GM23338 (cell line): Measurements from ENCODE around the gene HTR2A. TPM values are rescaled to one million over a fixed set of nuclear protein-coding genes. Genes with fewer than 3 reads are reported as not detected.

Experiments
- ATAC-seq: fragments of 200-7000 bp; cut with Tn5 transposase; 3 replicates; pipeline ENCODE4 v1.9.1; 2020
- DNase-seq: peaks from one replicate; pipeline ENCODE4 v3.0.0-alpha.2; 2015; ENCODE audit warnings: low spot score
- H2AFZ ChIP-seq: fragments of 200-600 bp; sonication (generic); 2 replicates; pipeline ENCODE4 v1.8.0; 2016; ENCODE audit warnings: antibody characterized with exemption, mild to moderate bottlenecking, moderate library complexity
- H3F3A ChIP-seq: fragments of 200-600 bp; sonication (generic); replicated peaks from 2 replicates; pipeline ENCODE4 v1.8.0; 2017; ENCODE audit warnings: antibody characterized with exemption, mixed run types, low read depth
- H3K27ac ChIP-seq: fragments of 200-600 bp; sonication (generic); 2 replicates; pipeline ENCODE4 v1.6.1; 2016; ENCODE audit warnings: low read depth
- H3K27me3 ChIP-seq: fragments of 200-600 bp; sonication (generic); 2 replicates; pipeline ENCODE4 v1.8.0; 2016; ENCODE audit warnings: mild to moderate bottlenecking, mixed run types, moderate library complexity; ENCODE audit not compliant: insufficient read depth
- H3K36me3 ChIP-seq: fragments of 200-600 bp; sonication (generic); 2 replicates; pipeline ENCODE4 v1.8.0; 2016; ENCODE audit warnings: mild to moderate bottlenecking; ENCODE audit not compliant: insufficient read depth
- H3K4me1 ChIP-seq: fragments of 200-600 bp; sonication (generic); 2 replicates; pipeline ENCODE4 v1.8.0; 2016; ENCODE audit warnings: mild to moderate bottlenecking, moderate library complexity; ENCODE audit not compliant: insufficient read depth
- H3K4me2 ChIP-seq: fragments of 200-600 bp; sonication (generic); 2 replicates; pipeline ENCODE4 v1.7.1; 2017; ENCODE audit warnings: mixed run types
- H3K4me3 ChIP-seq: fragments of 200-600 bp; sonication (generic); 2 replicates; pipeline ENCODE4 v1.6.1; 2016; ENCODE audit warnings: mixed run types
- H3K79me2 ChIP-seq: fragments of 200-600 bp; sonication (generic); replicated peaks from 2 replicates; pipeline ENCODE4 v1.8.0; 2017; ENCODE audit warnings: mild to moderate bottlenecking; ENCODE audit not compliant: insufficient read depth
- H3K9me2 ChIP-seq: fragments of 200-600 bp; sonication (generic); 2 replicates; pipeline ENCODE4 v1.8.0; 2017; ENCODE audit not compliant: insufficient read depth
- H4K20me1 ChIP-seq: fragments of 200-600 bp; sonication (generic); replicated peaks from 2 replicates; pipeline ENCODE4 v1.8.0; 2017; ENCODE audit warnings: mild to moderate bottlenecking; ENCODE audit not compliant: insufficient read depth
- H3K27ac Mint-ChIP-seq: 2 replicates; pipeline ENCODE4 v1.8.0; 2020; ENCODE audit warnings: inconsistent platforms, mild to moderate bottlenecking, moderate library complexity, mixed read lengths
- H3K27me3 Mint-ChIP-seq: 3 replicates; pipeline ENCODE4 v1.8.0; 2022; ENCODE audit warnings: low read depth, mild to moderate bottlenecking, moderate library complexity, mixed read lengths, inconsistent platforms; ENCODE audit not compliant: insufficient read depth, poor library complexity
- H3K36me3 Mint-ChIP-seq: 3 replicates; pipeline ENCODE4 v1.8.0; 2021; ENCODE audit warnings: low read depth, mild to moderate bottlenecking, inconsistent platforms, moderate library complexity, mixed read lengths
- H3K4me1 Mint-ChIP-seq: 3 replicates; pipeline ENCODE4 v1.8.0; 2020; ENCODE audit warnings: mild to moderate bottlenecking, inconsistent platforms, mixed read lengths
- H3K4me3 Mint-ChIP-seq: 3 replicates; pipeline ENCODE4 v1.8.0; 2021; ENCODE audit warnings: moderate library complexity, mild to moderate bottlenecking, inconsistent platforms, mixed read lengths
- H3K9me3 Mint-ChIP-seq: 3 replicates; pipeline ENCODE4 v1.8.0; 2020; ENCODE audit warnings: moderate library complexity, mild to moderate bottlenecking, inconsistent platforms, mixed read lengths
- CREB1 ChIP-seq: fragments of 250-450 bp; sonication (Bioruptor Pico); IDR thresholded peaks from 2 replicates; pipeline ENCODE4 v1.5.0; 2020; ENCODE audit warnings: low read depth, mild to moderate bottlenecking, moderate library complexity
- EZH2 ChIP-seq: fragments of 200-600 bp; sonication (generic); IDR thresholded peaks from one replicate; pipeline ENCODE4 v1.8.0; 2017; ENCODE audit warnings: antibody characterized with exemption, mild to moderate bottlenecking, low read depth; ENCODE audit not compliant: unreplicated experiment
- EZH2phosphoT487 ChIP-seq: fragments of 200-600 bp; sonication (generic); IDR thresholded peaks from one replicate; pipeline ENCODE4 v1.8.1; 2018; ENCODE audit warnings: antibody characterized with exemption; ENCODE audit not compliant: unreplicated experiment
- JUNB ChIP-seq: IDR thresholded peaks from one replicate; pipeline ENCODE4 v1.6.1; 2016; ENCODE audit warnings: antibody characterized with exemption; ENCODE audit not compliant: unreplicated experiment
- NANOG ChIP-seq: IDR thresholded peaks from 2 replicates; pipeline ENCODE4 v1.6.1; 2016; ENCODE audit warnings: antibody characterized with exemption, borderline replicate concordance
- POLR2AphosphoS5 ChIP-seq: IDR thresholded peaks from 2 replicates; pipeline ENCODE4 v1.6.1; 2016; ENCODE audit warnings: antibody characterized with exemption, low read depth
- STAT1 ChIP-seq: IDR thresholded peaks from one replicate; pipeline ENCODE4 v1.6.1; 2016; ENCODE audit warnings: antibody characterized with exemption; ENCODE audit not compliant: unreplicated experiment
- ZNF114 ChIP-seq: fragments of 250-450 bp; sonication (Bioruptor Pico); IDR thresholded peaks from 2 replicates; pipeline ENCODE4 v1.5.0; 2020; ENCODE audit warnings: mild to moderate bottlenecking, moderate library complexity
- ZNF331 ChIP-seq: fragments of 250-450 bp; sonication (Bioruptor Pico); IDR thresholded peaks from 2 replicates; pipeline ENCODE4 v1.5.0; 2020; ENCODE audit warnings: low read depth, mild to moderate bottlenecking, moderate library complexity
- polyA plus RNA-seq: library from polyadenylated mRNA; unstranded; fragments of >200 nt; fragmentation: Nextera tagmentation; extraction: Ambion mirVana; gene quantifications from 2 replicates; pipeline ENCODE4 v1.2.1, GENCODE V29; 2016
- total RNA-seq: library from RNA; depleted of rRNA; stranded (reverse); fragments of >200 nt; shearing (Covaris generic); gene quantifications from 2 replicates; pipeline ENCODE4 v1.2.3, GENCODE V29; 2014
- TF ChIP-seq, protein P1 (sequence below): IDR thresholded peaks from 2 replicates; pipeline ENCODE4 v1.6.1; 2016; ENCODE audit warnings: antibody characterized with exemption
- TF ChIP-seq, protein P2 (sequence below): fragments of 250-450 bp; sonication (Bioruptor Pico); IDR thresholded peaks from 2 replicates; pipeline ENCODE4 v1.5.0; 2020; ENCODE audit warnings: mild to moderate bottlenecking, moderate library complexity
- TF ChIP-seq, protein P3 (sequence below), 2 experiments: fragments of 200-600 bp in 1 of 2; sonication (generic) in 1 of 2; conservative IDR thresholded peaks; 2 replicates each; pipeline versions ENCODE4 v1.5.1 to v1.6.1; 2016 to 2017; ENCODE audit warnings: antibody characterized with exemption in 2 of 2, low read depth in 2 of 2, mild to moderate bottlenecking in 2 of 2, moderate library complexity in 1 of 2
- TF ChIP-seq, protein P4 (sequence below): IDR thresholded peaks from one replicate; pipeline ENCODE4 v1.6.1; 2018; ENCODE audit warnings: antibody characterized with exemption; ENCODE audit not compliant: unreplicated experiment

Gene HTR2A
- total and polyA plus RNA-seq, 2 experiments from 2014 or later = not detected

DNA sequence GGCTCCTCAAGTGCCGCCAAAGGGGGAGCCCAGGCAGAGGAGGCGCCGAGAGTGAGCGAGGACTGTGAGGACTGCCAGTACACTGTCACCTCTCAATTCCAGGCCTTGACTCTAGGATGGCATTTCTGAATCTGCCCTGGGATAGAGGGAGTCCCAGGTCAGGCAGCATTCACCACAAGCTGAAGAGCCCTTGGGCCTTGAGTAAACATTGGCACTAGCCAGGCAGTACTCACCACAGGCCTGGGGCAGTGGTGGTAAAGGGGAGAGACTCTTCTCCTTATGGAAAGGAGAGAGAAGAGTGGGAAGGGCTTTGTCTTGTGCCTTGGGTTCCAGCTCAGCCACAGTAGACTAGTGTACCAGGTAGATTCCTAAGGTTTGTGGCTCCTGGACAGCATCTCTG, 39.7 kb upstream of the HTR2A start:
- Mint-ChIP-seq H3K9me3 (peaks cover 54% of the 10 kb centered on the region), H3K27me3 (peaks cover 5% of the 10 kb centered on the region), H3K4me1 (no peaks in the 10 kb centered on the region), H3K36me3 (peaks cover 43% of the 10 kb centered on the region), H3K27ac (no peak overlapping the region), H3K4me3 (no peak overlapping the region)
- Histone ChIP-seq H4K20me1 (no peaks in the 10 kb centered on the region), H2AFZ (0 out of 2 replicates have a peak overlapping the region, but pooled peaks have one; percentile 18), H3K27ac (no peak overlapping the region), H3K79me2 (no peaks in the 10 kb centered on the region), H3K9me2 (peaks cover 19% of the 10 kb centered on the region; the same call in 1 of the 2 replicates), H3K4me2 (no peak overlapping the region), H3K4me3 (no peak overlapping the region), H3K4me1 (no peaks in the 10 kb centered on the region), H3K27me3 (no peaks in the 10 kb centered on the region), H3F3A (no peaks in the 10 kb centered on the region), H3K36me3 (0 out of 2 replicates have a peak, but pooled peaks cover 4% of the 10 kb centered on the region)
- TF ChIP-seq STAT1 (no peak), ZNF331 (no peak), CREB1 (no peak), EZH2 (no peak), NANOG (no peak), JUNB (no peak), EZH2phosphoT487 (no peak), POLR2AphosphoS5 (no peak), ZNF114 (CRISPR knock-in tag) (no peak)
- TF ChIP-seq, protein P1, sequence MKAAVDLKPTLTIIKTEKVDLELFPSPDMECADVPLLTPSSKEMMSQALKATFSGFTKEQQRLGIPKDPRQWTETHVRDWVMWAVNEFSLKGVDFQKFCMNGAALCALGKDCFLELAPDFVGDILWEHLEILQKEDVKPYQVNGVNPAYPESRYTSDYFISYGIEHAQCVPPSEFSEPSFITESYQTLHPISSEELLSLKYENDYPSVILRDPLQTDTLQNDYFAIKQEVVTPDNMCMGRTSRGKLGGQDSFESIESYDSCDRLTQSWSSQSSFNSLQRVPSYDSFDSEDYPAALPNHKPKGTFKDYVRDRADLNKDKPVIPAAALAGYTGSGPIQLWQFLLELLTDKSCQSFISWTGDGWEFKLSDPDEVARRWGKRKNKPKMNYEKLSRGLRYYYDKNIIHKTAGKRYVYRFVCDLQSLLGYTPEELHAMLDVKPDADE = no peak
- TF ChIP-seq, protein P2, sequence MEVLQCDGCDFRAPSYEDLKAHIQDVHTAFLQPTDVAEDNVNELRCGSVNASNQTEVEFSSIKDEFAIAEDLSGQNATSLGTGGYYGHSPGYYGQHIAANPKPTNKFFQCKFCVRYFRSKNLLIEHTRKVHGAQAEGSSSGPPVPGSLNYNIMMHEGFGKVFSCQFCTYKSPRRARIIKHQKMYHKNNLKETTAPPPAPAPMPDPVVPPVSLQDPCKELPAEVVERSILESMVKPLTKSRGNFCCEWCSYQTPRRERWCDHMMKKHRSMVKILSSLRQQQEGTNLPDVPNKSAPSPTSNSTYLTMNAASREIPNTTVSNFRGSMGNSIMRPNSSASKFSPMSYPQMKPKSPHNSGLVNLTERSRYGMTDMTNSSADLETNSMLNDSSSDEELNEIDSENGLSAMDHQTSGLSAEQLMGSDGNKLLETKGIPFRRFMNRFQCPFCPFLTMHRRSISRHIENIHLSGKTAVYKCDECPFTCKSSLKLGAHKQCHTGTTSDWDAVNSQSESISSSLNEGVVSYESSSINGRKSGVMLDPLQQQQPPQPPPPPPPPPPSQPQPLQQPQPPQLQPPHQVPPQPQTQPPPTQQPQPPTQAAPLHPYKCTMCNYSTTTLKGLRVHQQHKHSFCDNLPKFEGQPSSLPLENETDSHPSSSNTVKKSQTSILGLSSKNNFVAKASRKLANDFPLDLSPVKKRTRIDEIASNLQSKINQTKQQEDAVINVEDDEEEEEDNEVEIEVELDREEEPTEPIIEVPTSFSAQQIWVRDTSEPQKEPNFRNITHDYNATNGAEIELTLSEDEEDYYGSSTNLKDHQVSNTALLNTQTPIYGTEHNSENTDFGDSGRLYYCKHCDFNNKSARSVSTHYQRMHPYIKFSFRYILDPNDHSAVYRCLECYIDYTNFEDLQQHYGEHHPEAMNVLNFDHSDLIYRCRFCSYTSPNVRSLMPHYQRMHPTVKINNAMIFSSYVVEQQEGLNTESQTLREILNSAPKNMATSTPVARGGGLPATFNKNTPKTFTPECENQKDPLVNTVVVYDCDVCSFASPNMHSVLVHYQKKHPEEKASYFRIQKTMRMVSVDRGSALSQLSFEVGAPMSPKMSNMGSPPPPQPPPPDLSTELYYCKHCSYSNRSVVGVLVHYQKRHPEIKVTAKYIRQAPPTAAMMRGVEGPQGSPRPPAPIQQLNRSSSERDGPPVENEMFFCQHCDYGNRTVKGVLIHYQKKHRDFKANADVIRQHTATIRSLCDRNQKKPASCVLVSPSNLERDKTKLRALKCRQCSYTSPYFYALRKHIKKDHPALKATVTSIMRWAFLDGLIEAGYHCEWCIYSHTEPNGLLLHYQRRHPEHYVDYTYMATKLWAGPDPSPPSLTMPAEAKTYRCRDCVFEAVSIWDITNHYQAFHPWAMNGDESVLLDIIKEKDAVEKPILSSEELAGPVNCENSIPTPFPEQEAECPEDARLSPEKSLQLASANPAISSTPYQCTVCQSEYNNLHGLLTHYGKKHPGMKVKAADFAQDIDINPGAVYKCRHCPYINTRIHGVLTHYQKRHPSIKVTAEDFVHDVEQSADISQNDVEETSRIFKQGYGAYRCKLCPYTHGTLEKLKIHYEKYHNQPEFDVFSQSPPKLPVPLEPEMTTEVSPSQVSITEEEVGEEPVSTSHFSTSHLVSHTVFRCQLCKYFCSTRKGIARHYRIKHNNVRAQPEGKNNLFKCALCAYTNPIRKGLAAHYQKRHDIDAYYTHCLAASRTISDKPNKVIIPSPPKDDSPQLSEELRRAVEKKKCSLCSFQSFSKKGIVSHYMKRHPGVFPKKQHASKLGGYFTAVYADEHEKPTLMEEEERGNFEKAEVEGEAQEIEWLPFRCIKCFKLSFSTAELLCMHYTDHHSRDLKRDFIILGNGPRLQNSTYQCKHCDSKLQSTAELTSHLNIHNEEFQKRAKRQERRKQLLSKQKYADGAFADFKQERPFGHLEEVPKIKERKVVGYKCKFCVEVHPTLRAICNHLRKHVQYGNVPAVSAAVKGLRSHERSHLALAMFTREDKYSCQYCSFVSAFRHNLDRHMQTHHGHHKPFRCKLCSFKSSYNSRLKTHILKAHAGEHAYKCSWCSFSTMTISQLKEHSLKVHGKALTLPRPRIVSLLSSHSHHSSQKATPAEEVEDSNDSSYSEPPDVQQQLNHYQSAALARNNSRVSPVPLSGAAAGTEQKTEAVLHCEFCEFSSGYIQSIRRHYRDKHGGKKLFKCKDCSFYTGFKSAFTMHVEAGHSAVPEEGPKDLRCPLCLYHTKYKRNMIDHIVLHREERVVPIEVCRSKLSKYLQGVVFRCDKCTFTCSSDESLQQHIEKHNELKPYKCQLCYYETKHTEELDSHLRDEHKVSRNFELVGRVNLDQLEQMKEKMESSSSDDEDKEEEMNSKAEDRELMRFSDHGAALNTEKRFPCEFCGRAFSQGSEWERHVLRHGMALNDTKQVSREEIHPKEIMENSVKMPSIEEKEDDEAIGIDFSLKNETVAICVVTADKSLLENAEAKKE (CRISPR knock-in tag) = no peak
- TF ChIP-seq, protein P3, sequence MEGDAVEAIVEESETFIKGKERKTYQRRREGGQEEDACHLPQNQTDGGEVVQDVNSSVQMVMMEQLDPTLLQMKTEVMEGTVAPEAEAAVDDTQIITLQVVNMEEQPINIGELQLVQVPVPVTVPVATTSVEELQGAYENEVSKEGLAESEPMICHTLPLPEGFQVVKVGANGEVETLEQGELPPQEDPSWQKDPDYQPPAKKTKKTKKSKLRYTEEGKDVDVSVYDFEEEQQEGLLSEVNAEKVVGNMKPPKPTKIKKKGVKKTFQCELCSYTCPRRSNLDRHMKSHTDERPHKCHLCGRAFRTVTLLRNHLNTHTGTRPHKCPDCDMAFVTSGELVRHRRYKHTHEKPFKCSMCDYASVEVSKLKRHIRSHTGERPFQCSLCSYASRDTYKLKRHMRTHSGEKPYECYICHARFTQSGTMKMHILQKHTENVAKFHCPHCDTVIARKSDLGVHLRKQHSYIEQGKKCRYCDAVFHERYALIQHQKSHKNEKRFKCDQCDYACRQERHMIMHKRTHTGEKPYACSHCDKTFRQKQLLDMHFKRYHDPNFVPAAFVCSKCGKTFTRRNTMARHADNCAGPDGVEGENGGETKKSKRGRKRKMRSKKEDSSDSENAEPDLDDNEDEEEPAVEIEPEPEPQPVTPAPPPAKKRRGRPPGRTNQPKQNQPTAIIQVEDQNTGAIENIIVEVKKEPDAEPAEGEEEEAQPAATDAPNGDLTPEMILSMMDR (conservative IDR thresholded peaks at IDR 0.05; ENCODE audit: low read depth in 2 of 2) = no peak
- TF ChIP-seq, protein P4, sequence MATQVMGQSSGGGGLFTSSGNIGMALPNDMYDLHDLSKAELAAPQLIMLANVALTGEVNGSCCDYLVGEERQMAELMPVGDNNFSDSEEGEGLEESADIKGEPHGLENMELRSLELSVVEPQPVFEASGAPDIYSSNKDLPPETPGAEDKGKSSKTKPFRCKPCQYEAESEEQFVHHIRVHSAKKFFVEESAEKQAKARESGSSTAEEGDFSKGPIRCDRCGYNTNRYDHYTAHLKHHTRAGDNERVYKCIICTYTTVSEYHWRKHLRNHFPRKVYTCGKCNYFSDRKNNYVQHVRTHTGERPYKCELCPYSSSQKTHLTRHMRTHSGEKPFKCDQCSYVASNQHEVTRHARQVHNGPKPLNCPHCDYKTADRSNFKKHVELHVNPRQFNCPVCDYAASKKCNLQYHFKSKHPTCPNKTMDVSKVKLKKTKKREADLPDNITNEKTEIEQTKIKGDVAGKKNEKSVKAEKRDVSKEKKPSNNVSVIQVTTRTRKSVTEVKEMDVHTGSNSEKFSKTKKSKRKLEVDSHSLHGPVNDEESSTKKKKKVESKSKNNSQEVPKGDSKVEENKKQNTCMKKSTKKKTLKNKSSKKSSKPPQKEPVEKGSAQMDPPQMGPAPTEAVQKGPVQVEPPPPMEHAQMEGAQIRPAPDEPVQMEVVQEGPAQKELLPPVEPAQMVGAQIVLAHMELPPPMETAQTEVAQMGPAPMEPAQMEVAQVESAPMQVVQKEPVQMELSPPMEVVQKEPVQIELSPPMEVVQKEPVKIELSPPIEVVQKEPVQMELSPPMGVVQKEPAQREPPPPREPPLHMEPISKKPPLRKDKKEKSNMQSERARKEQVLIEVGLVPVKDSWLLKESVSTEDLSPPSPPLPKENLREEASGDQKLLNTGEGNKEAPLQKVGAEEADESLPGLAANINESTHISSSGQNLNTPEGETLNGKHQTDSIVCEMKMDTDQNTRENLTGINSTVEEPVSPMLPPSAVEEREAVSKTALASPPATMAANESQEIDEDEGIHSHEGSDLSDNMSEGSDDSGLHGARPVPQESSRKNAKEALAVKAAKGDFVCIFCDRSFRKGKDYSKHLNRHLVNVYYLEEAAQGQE = no peak
- ATAC-seq = no peak
- no peak for DNase-seq
